K562 (cell line): ENCODE results near the gene SLC43A1. TPM values are rescaled to one million over a fixed set of nuclear protein-coding genes. Genes with fewer than 3 reads are reported as not detected.

Source experiments
- ARID1B ChIP-seq: fragments of 450-650 bp; IDR thresholded peaks from 2 replicates; pipeline ENCODE4 v1.6.1; 2016; ENCODE audit warnings: antibody characterized with exemption, mild to moderate bottlenecking, inconsistent platforms
- ATF7 ChIP-seq: fragments of 450-650 bp; IDR thresholded peaks from 2 replicates; pipeline ENCODE4 v1.7.1; 2014; ENCODE audit warnings: mild to moderate bottlenecking, moderate library complexity
- CCNT2 ChIP-seq: IDR thresholded peaks from 2 replicates; pipeline ENCODE4 v1.6.1; 2011; ENCODE audit warnings: borderline replicate concordance, low read depth, mild to moderate bottlenecking, moderate library complexity, mixed read lengths, low read length; ENCODE audit not compliant: insufficient read length; ENCODE audit errors: extremely low read depth
- DPF2 ChIP-seq: fragments of 450-650 bp; IDR thresholded peaks from 2 replicates; pipeline ENCODE4 v1.6.1; 2016
- GATA2 ChIP-seq: sonication (generic); formaldehyde crosslinking; IDR thresholded peaks from 2 replicates; pipeline ENCODE4 v1.4.0; 2020; ENCODE audit warnings: mild to moderate bottlenecking, missing genetic modification reagents
- GTF2F1 ChIP-seq: IDR thresholded peaks from 2 replicates; pipeline ENCODE4 v1.6.1; 2011; ENCODE audit warnings: low read depth, low read length, improper control_type of control experiment
- MTA2 ChIP-seq: fragments of 450-650 bp; IDR thresholded peaks from 2 replicates; pipeline ENCODE4 v1.6.1; 2016; ENCODE audit warnings: low read depth
- MYC ChIP-seq, 2 experiments: fragments of 250-450 bp in 1 of 2; sonication (Bioruptor Pico) in 1 of 2; IDR thresholded peaks; 2 replicates each; pipeline versions ENCODE4 v1.5.1 to v1.6.1; 2012 to 2021; ENCODE audit warnings: low read depth in 2 of 2, borderline replicate concordance in 1 of 2, improper control_type of control experiment in 1 of 2, low read length in 1 of 2, mild to moderate bottlenecking in 1 of 2, moderate library complexity in 1 of 2
- NCOA6 ChIP-seq: fragments of 450-650 bp; IDR thresholded peaks from 2 replicates; pipeline ENCODE4 v1.6.1; 2017; ENCODE audit warnings: mild to moderate bottlenecking
- NFXL1 ChIP-seq: fragments of 450-650 bp; formaldehyde crosslinking; IDR thresholded peaks from 2 replicates; pipeline ENCODE4 v1.4.0; 2021; ENCODE audit warnings: mild to moderate bottlenecking
- PML ChIP-seq: IDR thresholded peaks from 2 replicates; pipeline ENCODE4 v1.6.1; 2012; ENCODE audit warnings: low read length, inconsistent platforms
- POLR2AphosphoS2 ChIP-seq: IDR thresholded peaks from 2 replicates; pipeline ENCODE4 v1.6.1; 2012; ENCODE audit warnings: low read length, improper control_type of control experiment
- PURB ChIP-seq: sonication (generic); formaldehyde crosslinking; IDR thresholded peaks from 2 replicates; pipeline ENCODE4 v1.9.0; 2021; ENCODE audit warnings: low read depth, mild to moderate bottlenecking, missing genetic modification reagents
- RB1 ChIP-seq: fragments of 450-650 bp; IDR thresholded peaks from 2 replicates; pipeline ENCODE4 v1.6.1; 2017; ENCODE audit warnings: low read depth, mild to moderate bottlenecking
- ZNF121 ChIP-seq: sonication (generic); formaldehyde crosslinking; conservative IDR thresholded peaks from 2 replicates; pipeline ENCODE4 v1.8.0; 2022; ENCODE audit warnings: missing genetic modification reagents
- polyA plus RNA-seq, 8 experiments: library from polyadenylated mRNA; depleted of rRNA in 4 of 8; stranded (reverse) in 5 of 8; unstranded in 3 of 8; fragments of >200 nt; fragmentation: Nextera tagmentation in 2 of 8; fragmentation: Illumina TruSeq in 1 of 8; extraction: Ambion mirVana in 2 of 8; extraction: Trizol in 1 of 8; gene quantifications; 2 replicates each; pipeline versions ENCODE4 v1.2.1 to v1.2.3, GENCODE V29; 2011 to 2014; ENCODE audit warnings: inconsistent platforms in 1 of 8, missing spikeins in 1 of 8
- total RNA-seq, 7 experiments: library from RNA; depleted of rRNA in 6 of 7; stranded (reverse); fragments of >200 nt in 6 of 7; fragmentation: Illumina TruSeq in 2 of 7; extraction: Trizol in 2 of 7; gene quantifications; 2 replicates each; pipeline versions ENCODE4 v1.2.1 to v1.2.3, GENCODE V29; 2011 to 2021; ENCODE audit warnings: low replicate concordance in 1 of 7
- TF ChIP-seq, protein P1 (sequence below): IDR thresholded peaks from 2 replicates; pipeline ENCODE4 v1.6.1; 2012; ENCODE audit warnings: low read depth, low read length, improper control_type of control experiment, borderline replicate concordance
- TF ChIP-seq, protein P2 (sequence below): sonication (generic); formaldehyde crosslinking; IDR thresholded peaks from 2 replicates; pipeline ENCODE4 v1.8.0; 2022; ENCODE audit warnings: mild to moderate bottlenecking, missing genetic modification reagents
- TF ChIP-seq, protein P3 (sequence below): conservative IDR thresholded peaks from 2 replicates; pipeline ENCODE4 v1.6.1; 2011; ENCODE audit warnings: low read depth, mild to moderate bottlenecking, low read length; ENCODE audit not compliant: control insufficient read depth
- TF ChIP-seq, protein P4 (sequence below): sonication (generic); formaldehyde crosslinking; IDR thresholded peaks from 2 replicates; pipeline ENCODE4 v1.8.0; 2022; ENCODE audit warnings: mild to moderate bottlenecking, missing genetic modification reagents, borderline replicate concordance
- TF ChIP-seq, protein P5 (sequence below), 2 experiments: IDR thresholded peaks; 2 replicates each; pipeline ENCODE4 v1.6.1; 2011; ENCODE audit warnings: borderline replicate concordance in 1 of 2, control low read depth in 1 of 2, low read depth in 1 of 2, low read length in 1 of 2, mild to moderate bottlenecking in 1 of 2, mixed read lengths in 1 of 2, moderate library complexity in 1 of 2; ENCODE audit not compliant: insufficient read depth in 1 of 2, insufficient read length in 1 of 2, poor library complexity in 1 of 2, severe bottlenecking in 1 of 2; ENCODE audit errors: extremely low read depth in 1 of 2

Gene SLC43A1
- total and polyA plus RNA-seq, 9 of the 15 experiments (the other 6 are each of a cell fraction or from before 2014, with no cell fraction given), result 2.6 to 41.8 (median 24.6) TPM

DNA sequence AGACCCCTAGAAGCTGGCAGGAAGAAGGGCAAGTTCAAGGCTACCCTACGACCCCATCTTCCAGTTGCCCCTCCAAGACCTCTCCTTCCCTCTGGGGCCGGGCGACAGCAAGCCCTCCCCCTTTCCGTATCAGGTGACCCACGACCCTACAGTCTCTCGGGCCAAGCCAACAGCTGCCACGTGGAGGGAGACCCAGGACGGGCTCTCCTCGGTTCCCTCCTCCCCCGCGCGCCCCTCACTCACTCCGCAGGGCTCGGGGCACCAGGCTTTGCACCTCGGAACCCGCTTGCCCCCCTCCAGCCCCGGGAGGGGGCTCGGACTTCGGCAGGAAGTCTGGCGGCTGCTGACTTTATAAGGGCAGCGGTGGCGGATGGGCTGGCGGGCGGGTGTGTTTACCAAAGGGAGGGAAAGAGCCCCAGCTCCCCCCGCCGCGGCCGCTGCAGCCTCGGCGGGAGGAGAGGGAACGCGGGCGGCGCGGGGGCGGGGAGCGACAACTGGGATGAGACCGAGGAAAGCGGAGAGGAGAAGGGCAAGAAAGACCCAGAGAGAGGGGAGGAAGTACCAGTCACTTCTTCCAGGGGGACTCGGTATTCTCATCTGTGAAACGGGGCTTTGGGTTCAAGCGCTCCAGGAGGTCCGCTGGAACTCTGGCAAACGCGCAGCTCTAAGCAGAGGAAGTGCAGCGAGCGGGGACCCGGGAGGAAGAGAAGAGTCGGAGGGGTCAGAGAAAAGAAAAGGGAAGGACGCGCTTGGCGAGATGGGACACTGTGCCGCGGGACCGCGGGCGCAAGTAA lies 767 bp downstream of the SLC43A1 start (continued):
- TF ChIP-seq ARID1B (0 out of 2 replicates have a peak, but pooled peaks have one; percentile 31), CCNT2 (peak; percentile 13), RB1 (peak; percentile 40; the same call in 1 of the 2 replicates), MTA2 (no peak), NFXL1 (CRISPR knock-in tag) (no peak), PURB (CRISPR knock-in tag) (no peak), MYC (IDR thresholded peaks at IDR 0.05; ENCODE audit: low read depth, low read length) (peak; percentile 70), MYC (CRISPR knock-in tag; IDR thresholded peaks at IDR 0.05; ENCODE audit: borderline replicate concordance, low read depth) (peak; percentile 27; the same call in 1 of the 2 replicates), ZNF121 (CRISPR knock-in tag) (no peak), GATA2 (CRISPR knock-in tag) (no peak), DPF2 (0 out of 2 replicates have a peak, but pooled peaks have one; percentile 22), PML (0 out of 2 replicates have a peak, but pooled peaks have one; percentile 27), ATF7 (no peak), GTF2F1 (no peak), POLR2AphosphoS2 (no peak), NCOA6 (no peak)
- TF ChIP-seq, protein P1, sequence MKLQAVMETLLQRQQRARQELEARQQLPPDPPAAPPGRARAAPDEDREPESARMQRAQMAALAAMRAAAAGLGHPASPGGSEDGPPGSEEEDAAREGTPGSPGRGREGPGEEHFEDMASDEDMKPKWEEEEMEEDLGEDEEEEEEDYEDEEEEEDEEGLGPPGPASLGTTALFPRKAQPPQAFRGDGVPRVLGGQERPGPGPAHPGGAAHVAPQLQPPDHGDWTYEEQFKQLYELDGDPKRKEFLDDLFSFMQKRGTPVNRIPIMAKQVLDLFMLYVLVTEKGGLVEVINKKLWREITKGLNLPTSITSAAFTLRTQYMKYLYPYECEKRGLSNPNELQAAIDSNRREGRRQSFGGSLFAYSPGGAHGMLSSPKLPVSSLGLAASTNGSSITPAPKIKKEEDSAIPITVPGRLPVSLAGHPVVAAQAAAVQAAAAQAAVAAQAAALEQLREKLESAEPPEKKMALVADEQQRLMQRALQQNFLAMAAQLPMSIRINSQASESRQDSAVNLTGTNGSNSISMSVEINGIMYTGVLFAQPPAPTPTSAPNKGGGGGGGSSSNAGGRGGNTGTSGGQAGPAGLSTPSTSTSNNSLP, result no peak
- TF ChIP-seq, protein P2, sequence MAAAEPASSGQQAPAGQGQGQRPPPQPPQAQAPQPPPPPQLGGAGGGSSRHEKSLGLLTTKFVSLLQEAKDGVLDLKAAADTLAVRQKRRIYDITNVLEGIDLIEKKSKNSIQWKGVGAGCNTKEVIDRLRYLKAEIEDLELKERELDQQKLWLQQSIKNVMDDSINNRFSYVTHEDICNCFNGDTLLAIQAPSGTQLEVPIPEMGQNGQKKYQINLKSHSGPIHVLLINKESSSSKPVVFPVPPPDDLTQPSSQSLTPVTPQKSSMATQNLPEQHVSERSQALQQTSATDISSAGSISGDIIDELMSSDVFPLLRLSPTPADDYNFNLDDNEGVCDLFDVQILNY (CRISPR knock-in tag), result no peak
- TF ChIP-seq, protein P3, sequence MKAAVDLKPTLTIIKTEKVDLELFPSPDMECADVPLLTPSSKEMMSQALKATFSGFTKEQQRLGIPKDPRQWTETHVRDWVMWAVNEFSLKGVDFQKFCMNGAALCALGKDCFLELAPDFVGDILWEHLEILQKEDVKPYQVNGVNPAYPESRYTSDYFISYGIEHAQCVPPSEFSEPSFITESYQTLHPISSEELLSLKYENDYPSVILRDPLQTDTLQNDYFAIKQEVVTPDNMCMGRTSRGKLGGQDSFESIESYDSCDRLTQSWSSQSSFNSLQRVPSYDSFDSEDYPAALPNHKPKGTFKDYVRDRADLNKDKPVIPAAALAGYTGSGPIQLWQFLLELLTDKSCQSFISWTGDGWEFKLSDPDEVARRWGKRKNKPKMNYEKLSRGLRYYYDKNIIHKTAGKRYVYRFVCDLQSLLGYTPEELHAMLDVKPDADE, result peak; percentile 19; the same call in 1 of the 2 replicates
- TF ChIP-seq, protein P4, sequence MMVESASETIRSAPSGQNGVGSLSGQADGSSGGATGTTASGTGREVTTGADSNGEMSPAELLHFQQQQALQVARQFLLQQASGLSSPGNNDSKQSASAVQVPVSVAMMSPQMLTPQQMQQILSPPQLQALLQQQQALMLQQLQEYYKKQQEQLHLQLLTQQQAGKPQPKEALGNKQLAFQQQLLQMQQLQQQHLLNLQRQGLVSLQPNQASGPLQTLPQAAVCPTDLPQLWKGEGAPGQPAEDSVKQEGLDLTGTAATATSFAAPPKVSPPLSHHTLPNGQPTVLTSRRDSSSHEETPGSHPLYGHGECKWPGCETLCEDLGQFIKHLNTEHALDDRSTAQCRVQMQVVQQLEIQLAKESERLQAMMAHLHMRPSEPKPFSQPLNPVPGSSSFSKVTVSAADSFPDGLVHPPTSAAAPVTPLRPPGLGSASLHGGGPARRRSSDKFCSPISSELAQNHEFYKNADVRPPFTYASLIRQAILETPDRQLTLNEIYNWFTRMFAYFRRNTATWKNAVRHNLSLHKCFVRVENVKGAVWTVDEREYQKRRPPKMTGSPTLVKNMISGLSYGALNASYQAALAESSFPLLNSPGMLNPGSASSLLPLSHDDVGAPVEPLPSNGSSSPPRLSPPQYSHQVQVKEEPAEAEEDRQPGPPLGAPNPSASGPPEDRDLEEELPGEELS (CRISPR knock-in tag), result no peak
- TF ChIP-seq, protein P5, sequence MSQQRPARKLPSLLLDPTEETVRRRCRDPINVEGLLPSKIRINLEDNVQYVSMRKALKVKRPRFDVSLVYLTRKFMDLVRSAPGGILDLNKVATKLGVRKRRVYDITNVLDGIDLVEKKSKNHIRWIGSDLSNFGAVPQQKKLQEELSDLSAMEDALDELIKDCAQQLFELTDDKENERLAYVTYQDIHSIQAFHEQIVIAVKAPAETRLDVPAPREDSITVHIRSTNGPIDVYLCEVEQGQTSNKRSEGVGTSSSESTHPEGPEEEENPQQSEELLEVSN (IDR thresholded peaks at IDR 0.05; ENCODE audit: borderline replicate concordance in 1 of 2, extremely low read depth in 1 of 2, insufficient read depth in 1 of 2, insufficient read length in 1 of 2, low read depth in 1 of 2, low read length in 1 of 2, poor library complexity in 1 of 2, severe bottlenecking in 1 of 2), result peak; percentile 19 to 91
